Osteocyte (in vitro differentiated cells): ENCODE results near the gene ZNF853. TPM values are rescaled to one million over a fixed set of nuclear protein-coding genes. Genes with fewer than 3 reads are reported as not detected.

Experiments
- DNase-seq: peaks from one replicate; pipeline ENCODE4 v3.0.0; 2021; ENCODE audit warnings: mixed read lengths; ENCODE audit not compliant: unreplicated experiment; ENCODE audit errors: extremely low spot score
- H3K27ac Mint-ChIP-seq: one replicate; pipeline ENCODE4 v1.8.0; 2021; ENCODE audit warnings: mild to moderate bottlenecking, mixed read lengths; ENCODE audit not compliant: unreplicated experiment
- H3K27me3 Mint-ChIP-seq: one replicate; pipeline ENCODE4 v1.8.0; 2021; ENCODE audit warnings: mixed read lengths; ENCODE audit not compliant: unreplicated experiment
- H3K36me3 Mint-ChIP-seq: one replicate; pipeline ENCODE4 v1.8.0; 2021; ENCODE audit warnings: mixed read lengths; ENCODE audit not compliant: unreplicated experiment
- H3K4me1 Mint-ChIP-seq: one replicate; pipeline ENCODE4 v1.8.0; 2021; ENCODE audit warnings: mixed read lengths; ENCODE audit not compliant: unreplicated experiment
- H3K4me3 Mint-ChIP-seq: one replicate; pipeline ENCODE4 v1.8.0; 2021; ENCODE audit warnings: mild to moderate bottlenecking, moderate library complexity, mixed read lengths; ENCODE audit not compliant: unreplicated experiment
- H3K9me3 Mint-ChIP-seq: one replicate; pipeline ENCODE4 v1.8.0; 2021; ENCODE audit warnings: mixed read lengths; ENCODE audit not compliant: unreplicated experiment
- total RNA-seq: library from RNA; stranded (reverse); gene quantifications from 2 replicates; pipeline ENCODE4 v1.2.1, GENCODE V29; 2021
- TF ChIP-seq, protein P1 (sequence below): fragments of 200-600 bp; sonication (generic); IDR thresholded peaks from 2 replicates; pipeline ENCODE4 v1.5.0; 2021; ENCODE audit warnings: antibody characterized with exemption, mild to moderate bottlenecking, moderate library complexity

Gene ZNF853
- total RNA-seq, 1 donor from 2014 or later = 18.2 TPM

DNA sequence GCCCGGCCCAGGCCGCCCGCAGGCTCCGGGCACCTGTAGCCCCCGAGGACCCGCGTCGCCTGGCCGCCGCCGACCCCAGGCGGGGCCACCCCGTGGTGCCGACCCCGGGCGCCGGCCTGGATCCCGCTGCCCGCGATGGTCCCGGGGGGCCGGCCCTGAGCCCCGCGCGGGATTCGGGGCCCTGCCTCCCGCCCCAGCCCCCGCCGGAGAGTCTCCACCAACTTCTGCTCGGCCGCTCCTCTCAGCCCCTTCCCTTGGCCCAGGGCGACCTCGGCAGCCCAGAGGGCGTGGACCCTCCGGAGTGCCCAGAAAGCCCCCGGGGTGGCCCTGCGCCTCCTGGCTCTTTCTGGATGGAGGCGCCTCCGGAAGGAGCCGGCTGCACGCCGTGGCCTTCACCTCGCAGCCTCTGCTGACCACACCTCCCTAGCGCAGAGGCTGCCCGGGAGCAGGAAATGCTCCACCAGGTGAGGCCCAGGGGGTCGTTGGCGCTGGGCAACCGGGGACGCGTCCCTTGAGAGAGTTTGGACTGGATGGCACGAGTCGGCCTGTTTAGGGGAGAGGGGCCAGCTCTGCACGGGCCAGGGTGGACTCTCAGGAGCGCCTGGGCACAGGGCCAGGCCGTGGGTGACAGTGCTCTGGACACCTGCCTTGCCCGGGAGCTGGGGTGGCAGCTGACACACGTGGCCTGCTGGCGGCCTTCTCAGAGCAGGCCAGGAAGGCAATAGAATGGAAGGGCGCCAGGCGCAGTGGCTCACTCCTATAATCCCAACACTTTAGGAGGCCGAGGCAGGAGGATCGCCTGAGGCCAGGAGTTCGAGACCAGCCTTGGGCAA lies 529 bp downstream of the ZNF853 start:
- Mint-ChIP-seq H3K9me3 (no peaks in the 10 kb centered on the region), H3K4me1 (peaks cover 10% of the 10 kb centered on the region), H3K36me3 (peaks cover 8% of the 10 kb centered on the region), H3K4me3 (peak overlapping the region; percentile 70), H3K27ac (no peak overlapping the region), H3K27me3 (no peaks in the 10 kb centered on the region)
- DNase-seq = no peak
- TF ChIP-seq, protein P1, sequence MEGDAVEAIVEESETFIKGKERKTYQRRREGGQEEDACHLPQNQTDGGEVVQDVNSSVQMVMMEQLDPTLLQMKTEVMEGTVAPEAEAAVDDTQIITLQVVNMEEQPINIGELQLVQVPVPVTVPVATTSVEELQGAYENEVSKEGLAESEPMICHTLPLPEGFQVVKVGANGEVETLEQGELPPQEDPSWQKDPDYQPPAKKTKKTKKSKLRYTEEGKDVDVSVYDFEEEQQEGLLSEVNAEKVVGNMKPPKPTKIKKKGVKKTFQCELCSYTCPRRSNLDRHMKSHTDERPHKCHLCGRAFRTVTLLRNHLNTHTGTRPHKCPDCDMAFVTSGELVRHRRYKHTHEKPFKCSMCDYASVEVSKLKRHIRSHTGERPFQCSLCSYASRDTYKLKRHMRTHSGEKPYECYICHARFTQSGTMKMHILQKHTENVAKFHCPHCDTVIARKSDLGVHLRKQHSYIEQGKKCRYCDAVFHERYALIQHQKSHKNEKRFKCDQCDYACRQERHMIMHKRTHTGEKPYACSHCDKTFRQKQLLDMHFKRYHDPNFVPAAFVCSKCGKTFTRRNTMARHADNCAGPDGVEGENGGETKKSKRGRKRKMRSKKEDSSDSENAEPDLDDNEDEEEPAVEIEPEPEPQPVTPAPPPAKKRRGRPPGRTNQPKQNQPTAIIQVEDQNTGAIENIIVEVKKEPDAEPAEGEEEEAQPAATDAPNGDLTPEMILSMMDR = no peak

DNA sequence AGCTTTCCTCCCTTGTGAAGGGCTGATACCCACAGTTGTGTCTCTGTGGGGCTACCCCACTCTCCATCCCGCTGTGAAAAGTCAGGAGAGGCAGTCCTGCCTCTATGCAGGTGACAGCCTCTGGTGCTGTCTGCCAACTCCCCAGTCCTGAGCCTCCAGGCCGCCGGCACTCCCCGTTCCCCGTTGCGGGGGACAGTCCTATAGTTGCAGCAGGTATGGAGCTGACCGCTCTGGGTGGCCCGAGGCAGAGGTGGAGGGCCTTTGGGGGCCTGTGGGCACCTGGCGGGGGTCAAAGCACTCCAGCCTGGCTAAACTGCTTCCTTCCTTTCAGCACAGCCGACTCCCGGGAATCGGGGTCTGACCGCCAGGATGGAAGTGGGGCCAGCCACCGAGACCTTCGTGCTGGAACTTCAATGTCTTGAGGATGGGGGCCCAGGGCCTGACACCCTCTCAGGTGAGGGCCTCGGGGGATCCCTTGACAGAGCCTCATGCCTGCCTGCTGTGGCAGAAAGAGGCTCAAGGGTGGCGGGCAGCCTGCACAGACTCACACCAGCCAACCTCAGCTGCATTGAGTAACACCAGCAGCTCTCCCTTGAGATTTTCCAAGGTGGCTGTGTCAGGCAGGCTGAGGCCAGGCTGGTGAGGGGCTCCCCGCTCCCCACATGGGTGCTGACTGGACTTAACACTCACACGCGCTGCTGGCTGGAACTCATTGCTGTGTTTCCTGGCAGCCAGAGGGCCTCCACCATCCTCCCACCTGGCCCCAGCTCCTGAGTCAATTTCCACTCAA lies 1.6 kb downstream of the ZNF853 start:
- Mint-ChIP-seq H3K27ac (no peak overlapping the region), H3K4me3 (peak overlapping the region; percentile 64), H3K27me3 (no peaks in the 10 kb centered on the region), H3K36me3 (peaks cover 16% of the 10 kb centered on the region), H3K9me3 (no peaks in the 10 kb centered on the region), H3K4me1 (peaks cover 10% of the 10 kb centered on the region)
- peak; percentile 85 for DNase-seq
- TF ChIP-seq, protein P1 = no peak

DNA sequence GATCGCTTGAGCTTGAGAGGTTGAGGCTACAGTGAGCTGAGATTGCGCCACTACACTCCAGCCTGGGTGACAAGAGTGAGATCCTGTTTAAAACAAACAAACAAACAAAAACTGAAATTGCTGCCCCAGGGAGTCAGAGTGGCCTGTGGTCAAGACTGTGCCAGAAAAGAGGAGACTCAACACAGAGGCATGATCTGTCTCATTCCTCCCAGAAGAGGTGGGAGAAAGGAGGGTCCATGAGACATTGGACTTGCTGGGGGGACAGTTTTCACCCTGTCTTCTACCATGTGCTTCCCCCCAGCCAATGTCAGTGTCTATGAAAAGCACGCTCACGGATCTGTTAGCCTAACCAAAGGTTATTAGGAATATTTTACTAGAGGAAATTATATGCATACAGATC lies 3.2 kb downstream of the ZNF853 start:
- Mint-ChIP-seq H3K4me3 (no peak overlapping the region), H3K36me3 (peaks cover 23% of the 10 kb centered on the region), H3K9me3 (no peaks in the 10 kb centered on the region), H3K4me1 (peaks cover 10% of the 10 kb centered on the region), H3K27ac (no peak overlapping the region), H3K27me3 (no peaks in the 10 kb centered on the region)
- TF ChIP-seq, protein P1 = no peak
- no peak for DNase-seq

DNA sequence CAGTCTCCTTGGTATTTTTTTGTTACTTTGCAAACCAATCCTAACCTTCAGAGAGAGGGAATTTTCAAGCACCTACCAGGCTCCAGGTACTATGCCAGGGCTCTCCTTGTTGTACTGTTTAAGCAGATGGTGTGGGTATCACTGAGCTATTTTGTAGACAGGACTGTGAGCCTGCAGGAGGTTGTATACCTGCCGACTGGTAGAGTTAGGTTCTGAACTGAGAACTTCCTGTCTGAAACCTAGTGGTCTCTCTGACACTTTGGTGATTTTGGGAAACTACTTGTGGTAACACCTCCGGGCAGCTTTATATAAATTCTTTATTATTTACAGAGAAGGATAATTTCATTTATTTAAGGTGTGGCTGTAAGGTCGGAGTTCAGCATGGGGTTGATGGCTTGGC lies 4.6 kb downstream of the ZNF853 start:
- Mint-ChIP-seq H3K27ac (no peak overlapping the region), H3K9me3 (no peaks in the 10 kb centered on the region), H3K27me3 (no peaks in the 10 kb centered on the region), H3K36me3 (peaks cover 23% of the 10 kb centered on the region), H3K4me3 (no peak overlapping the region), H3K4me1 (peaks cover 7% of the 10 kb centered on the region)
- TF ChIP-seq, protein P1 = no peak
- no peak for DNase-seq
